HEK293 (cell line): ENCODE data around the gene LAMB1.
A peak's percentile ranks its signal among the peaks of the same experiment; 100 is the strongest.
"Not testable (repeated sequence)": the region's sequence is repeated elsewhere in the genome, so short reads cannot be mapped to it uniquely, and the experiment has no call there.

Experiments
- CTCF ChIA-PET: fragments of 350-600 bp; formaldehyde crosslinking; extraction: SDS; loops from one replicate; lab custom pipeline; 2021; ENCODE audit warnings: antibody characterized with exemption; lab: Yijun Ruan, JAX
- POLR2A ChIA-PET: fragments of 300-600 bp; formaldehyde crosslinking; extraction: SDS; loops from one replicate; lab custom pipeline; 2020; ENCODE audit warnings: antibody characterized with exemption, inconsistent platforms; lab: Yijun Ruan, JAX
- H3K27ac ChIP-seq: fragments of 200-500 bp; sonication (Bioruptor generic); 2 replicates; pipeline ENCODE4 v1.5.1; 2014; ENCODE audit warnings: low read depth, low read length, control low read depth, inconsistent platforms; ENCODE audit errors: extremely low read depth
- H3K36me3 ChIP-seq, 2 experiments: fragments of 200-500 bp in 1 of 2; sonication (Bioruptor generic) in 1 of 2; 1 replicate in 1 of 2; 2 replicates in 1 of 2; pipeline ENCODE4 v1.5.1; 2014 to 2017; ENCODE audit warnings: inconsistent platforms in 2 of 2, low read length in 2 of 2; ENCODE audit not compliant: control insufficient read depth in 2 of 2, insufficient read depth in 1 of 2
- H3K4me1 ChIP-seq: fragments of 200-500 bp; sonication (Bioruptor generic); 2 replicates; pipeline ENCODE4 v1.5.1; 2014; ENCODE audit warnings: mild to moderate bottlenecking, low read length, inconsistent platforms; ENCODE audit not compliant: control insufficient read depth, insufficient read depth
- H3K4me3 ChIP-seq: 2 replicates; pipeline ENCODE4 v1.5.1; 2011; ENCODE audit warnings: low read depth, mild to moderate bottlenecking, control low read depth, low read length, moderate library complexity
- H3K9me3 ChIP-seq: fragments of 200-500 bp; sonication (Bioruptor generic); 2 replicates; pipeline ENCODE4 v1.5.1; 2014; ENCODE audit warnings: low read depth, low read length, inconsistent platforms; ENCODE audit not compliant: control insufficient read depth, insufficient read depth
- KLF16 ChIP-seq: fragments of 450-650 bp; formaldehyde crosslinking; IDR thresholded peaks from 2 replicates; pipeline ENCODE4 v1.5.1; 2017; ENCODE audit warnings: missing biosample characterization, missing genetic modification characterization
- SP3 ChIP-seq: fragments of 450-650 bp; formaldehyde crosslinking; IDR thresholded peaks from 2 replicates; pipeline ENCODE4 v1.5.1; 2016; ENCODE audit warnings: missing biosample characterization, missing genetic modification characterization
- SP7 ChIP-seq: fragments of 450-650 bp; formaldehyde crosslinking; IDR thresholded peaks from 2 replicates; pipeline ENCODE4 v1.5.1; 2016; ENCODE audit warnings: missing biosample characterization, missing genetic modification characterization
- ZFHX2 ChIP-seq: fragments of 450-650 bp; formaldehyde crosslinking; conservative IDR thresholded peaks from 2 replicates; pipeline ENCODE4 v1.5.1; 2016; ENCODE audit warnings: missing biosample characterization, missing genetic modification characterization
- ZFP69B ChIP-seq: fragments of 450-650 bp; formaldehyde crosslinking; IDR thresholded peaks from 2 replicates; pipeline ENCODE4 v1.5.1; 2016; ENCODE audit warnings: missing biosample characterization, missing genetic modification characterization
- ZNF133 ChIP-seq: fragments of 450-650 bp; formaldehyde crosslinking; IDR thresholded peaks from 2 replicates; pipeline ENCODE4 v1.5.1; 2016; ENCODE audit warnings: missing biosample characterization, missing genetic modification characterization
- ZNF248 ChIP-seq: fragments of 450-650 bp; formaldehyde crosslinking; IDR thresholded peaks from 2 replicates; pipeline ENCODE4 v1.5.1; 2017; ENCODE audit warnings: missing biosample characterization, missing genetic modification characterization
- ZNF266 ChIP-seq: fragments of 450-650 bp; formaldehyde crosslinking; IDR thresholded peaks from 2 replicates; pipeline ENCODE4 v1.5.1; 2016; ENCODE audit warnings: missing biosample characterization, missing genetic modification characterization, low read depth
- ZNF324 ChIP-seq: fragments of 450-650 bp; formaldehyde crosslinking; IDR thresholded peaks from 2 replicates; pipeline ENCODE4 v1.5.1; 2016; ENCODE audit warnings: missing biosample characterization, missing genetic modification characterization
- ZNF37A ChIP-seq: fragments of 450-650 bp; IDR thresholded peaks from 2 replicates; pipeline ENCODE4 v1.5.1; 2018; ENCODE audit warnings: missing biosample characterization, missing genetic modification characterization
- ZNF394 ChIP-seq: fragments of 450-650 bp; formaldehyde crosslinking; IDR thresholded peaks from 2 replicates; pipeline ENCODE4 v1.5.1; 2016; ENCODE audit warnings: missing biosample characterization, missing genetic modification characterization, mild to moderate bottlenecking, moderate library complexity, borderline replicate concordance
- ZNF416 ChIP-seq: fragments of 450-650 bp; formaldehyde crosslinking; IDR thresholded peaks from 2 replicates; pipeline ENCODE4 v1.5.1; 2016; ENCODE audit warnings: missing biosample characterization, missing genetic modification characterization
- ZNF426 ChIP-seq: fragments of 450-650 bp; formaldehyde crosslinking; IDR thresholded peaks from 2 replicates; pipeline ENCODE4 v1.5.1; 2017; ENCODE audit warnings: missing biosample characterization, missing genetic modification characterization, mild to moderate bottlenecking, inconsistent platforms, moderate library complexity
- ZNF521 ChIP-seq: fragments of 450-650 bp; formaldehyde crosslinking; IDR thresholded peaks from 2 replicates; pipeline ENCODE4 v1.5.1; 2017; ENCODE audit warnings: missing biosample characterization, mild to moderate bottlenecking, missing genetic modification characterization
- ZNF555 ChIP-seq: fragments of 450-650 bp; formaldehyde crosslinking; conservative IDR thresholded peaks from 2 replicates; pipeline ENCODE4 v1.5.1; 2017; ENCODE audit warnings: missing biosample characterization, mild to moderate bottlenecking, missing genetic modification characterization, inconsistent platforms
- ZNF621 ChIP-seq: fragments of 450-650 bp; formaldehyde crosslinking; IDR thresholded peaks from 2 replicates; pipeline ENCODE4 v1.5.1; 2017; ENCODE audit warnings: missing biosample characterization, missing genetic modification characterization
- ZNF623 ChIP-seq: fragments of 450-650 bp; formaldehyde crosslinking; IDR thresholded peaks from 2 replicates; pipeline ENCODE4 v1.5.1; 2016; ENCODE audit warnings: missing biosample characterization, missing genetic modification characterization
- ZNF629 ChIP-seq: fragments of 450-650 bp; formaldehyde crosslinking; IDR thresholded peaks from 2 replicates; pipeline ENCODE4 v1.5.1; 2017; ENCODE audit warnings: missing biosample characterization, missing genetic modification characterization
- ZNF670 ChIP-seq: fragments of 450-650 bp; formaldehyde crosslinking; IDR thresholded peaks from 2 replicates; pipeline ENCODE4 v1.5.1; 2016; ENCODE audit warnings: missing biosample characterization, missing genetic modification characterization, low read depth
- TF ChIP-seq, protein P1 (sequence below): fragments of 450-650 bp; formaldehyde crosslinking; conservative IDR thresholded peaks from 2 replicates; pipeline ENCODE4 v1.5.1; 2016; ENCODE audit warnings: low read depth, missing biosample characterization, missing genetic modification characterization
- TF ChIP-seq, protein P2 (sequence below): fragments of 450-650 bp; IDR thresholded peaks from 2 replicates; pipeline ENCODE4 v1.5.1; 2018; ENCODE audit warnings: missing biosample characterization, mild to moderate bottlenecking, missing genetic modification characterization
- TF ChIP-seq, protein P3 (sequence below): fragments of 450-650 bp; formaldehyde crosslinking; IDR thresholded peaks from 2 replicates; pipeline ENCODE4 v1.5.1; 2017; ENCODE audit warnings: missing biosample characterization, missing genetic modification characterization
- TF ChIP-seq, protein P4 (sequence below): fragments of 450-650 bp; formaldehyde crosslinking; IDR thresholded peaks from 2 replicates; pipeline ENCODE4 v1.5.1; 2016; ENCODE audit warnings: missing biosample characterization, missing genetic modification characterization
- TF ChIP-seq, protein P5 (sequence below): fragments of 450-650 bp; formaldehyde crosslinking; IDR thresholded peaks from 2 replicates; pipeline ENCODE4 v1.5.1; 2016; ENCODE audit warnings: missing biosample characterization, missing genetic modification characterization

The LAMB1 gene

DNA sequence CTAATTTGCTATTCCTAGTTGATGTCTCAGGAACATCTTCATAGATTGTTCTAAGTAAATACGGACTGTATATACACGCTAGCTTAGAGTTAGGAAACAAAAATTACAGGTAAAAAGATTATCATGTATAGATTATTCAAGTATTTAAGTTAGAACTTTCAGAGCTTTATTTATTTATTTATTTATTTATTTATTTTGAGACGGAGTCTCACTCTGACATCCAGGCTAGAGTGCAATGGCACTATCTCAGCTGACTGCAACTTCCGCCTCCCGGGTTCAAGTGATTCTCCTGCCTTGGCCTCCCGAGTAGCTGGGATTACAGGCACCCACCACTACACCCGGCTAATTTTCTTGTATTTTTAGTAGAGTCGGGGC lies 110.6 kb downstream of the LAMB1 start:
- CTCF ChIA-PET, result interaction anchor here (0.8 kb wide), 1 partner anchor 18 kb away, joined by 3 read pairs; no protein-coding TSS in a partner anchor
- H3K9me3 ChIP-seq, H3K4me1 ChIP-seq, H3K4me3 ChIP-seq, POLR2A ChIA-PET, H3K27ac ChIP-seq: not testable (repeated sequence)
- peaks cover 0 to 41% of the 10 kb centered on the region in 2 experiments for H3K36me3 ChIP-seq
- TF ChIP-seq ZNF623, result peak; percentile 19; the same call in 1 of the 2 replicates
- TF ChIP-seq ZNF394, result peak; percentile 64; the same call in 1 of the 2 replicates
- 0 out of 2 replicates have a peak, but pooled peaks have one; percentile 18 for TF ChIP-seq ZNF555 (tag by site-specific recombination)
- TF ChIP-seq, protein P1, sequence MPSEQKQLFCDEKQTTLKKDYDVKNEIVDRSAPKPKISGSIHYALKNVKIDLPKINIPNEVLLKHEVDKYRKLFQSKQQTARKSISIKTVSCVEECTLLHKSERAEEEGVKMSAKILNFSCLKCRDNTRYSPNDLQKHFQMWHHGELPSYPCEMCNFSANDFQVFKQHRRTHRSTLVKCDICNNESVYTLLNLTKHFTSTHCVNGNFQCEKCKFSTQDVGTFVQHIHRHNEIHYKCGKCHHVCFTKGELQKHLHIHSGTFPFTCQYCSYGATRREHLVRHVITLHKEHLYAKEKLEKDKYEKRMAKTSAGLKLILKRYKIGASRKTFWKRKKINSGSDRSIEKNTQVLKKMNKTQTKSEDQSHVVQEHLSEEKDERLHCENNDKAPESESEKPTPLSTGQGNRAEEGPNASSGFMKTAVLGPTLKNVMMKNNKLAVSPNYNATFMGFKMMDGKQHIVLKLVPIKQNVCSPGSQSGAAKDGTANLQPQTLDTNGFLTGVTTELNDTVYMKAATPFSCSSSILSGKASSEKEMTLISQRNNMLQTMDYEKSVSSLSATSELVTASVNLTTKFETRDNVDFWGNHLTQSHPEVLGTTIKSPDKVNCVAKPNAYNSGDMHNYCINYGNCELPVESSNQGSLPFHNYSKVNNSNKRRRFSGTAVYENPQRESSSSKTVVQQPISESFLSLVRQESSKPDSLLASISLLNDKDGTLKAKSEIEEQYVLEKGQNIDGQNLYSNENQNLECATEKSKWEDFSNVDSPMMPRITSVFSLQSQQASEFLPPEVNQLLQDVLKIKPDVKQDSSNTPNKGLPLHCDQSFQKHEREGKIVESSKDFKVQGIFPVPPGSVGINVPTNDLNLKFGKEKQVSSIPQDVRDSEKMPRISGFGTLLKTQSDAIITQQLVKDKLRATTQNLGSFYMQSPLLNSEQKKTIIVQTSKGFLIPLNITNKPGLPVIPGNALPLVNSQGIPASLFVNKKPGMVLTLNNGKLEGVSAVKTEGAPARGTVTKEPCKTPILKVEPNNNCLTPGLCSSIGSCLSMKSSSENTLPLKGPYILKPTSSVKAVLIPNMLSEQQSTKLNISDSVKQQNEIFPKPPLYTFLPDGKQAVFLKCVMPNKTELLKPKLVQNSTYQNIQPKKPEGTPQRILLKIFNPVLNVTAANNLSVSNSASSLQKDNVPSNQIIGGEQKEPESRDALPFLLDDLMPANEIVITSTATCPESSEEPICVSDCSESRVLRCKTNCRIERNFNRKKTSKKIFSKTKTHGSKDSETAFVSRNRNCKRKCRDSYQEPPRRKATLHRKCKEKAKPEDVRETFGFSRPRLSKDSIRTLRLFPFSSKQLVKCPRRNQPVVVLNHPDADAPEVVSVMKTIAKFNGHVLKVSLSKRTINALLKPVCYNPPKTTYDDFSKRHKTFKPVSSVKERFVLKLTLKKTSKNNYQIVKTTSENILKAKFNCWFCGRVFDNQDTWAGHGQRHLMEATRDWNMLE (tag by site-specific recombination), result peak; percentile 52; the same call in 1 of the 2 replicates
- 0 out of 2 replicates have a peak, but pooled peaks have one; percentile 0 for TF ChIP-seq ZNF629 (tag by site-specific recombination)
- TF ChIP-seq ZNF266 (tag by site-specific recombination), result 0 out of 2 replicates have a peak, but pooled peaks have one; percentile 23
- peak; percentile 43 for TF ChIP-seq ZNF426 (tag by site-specific recombination)

DNA sequence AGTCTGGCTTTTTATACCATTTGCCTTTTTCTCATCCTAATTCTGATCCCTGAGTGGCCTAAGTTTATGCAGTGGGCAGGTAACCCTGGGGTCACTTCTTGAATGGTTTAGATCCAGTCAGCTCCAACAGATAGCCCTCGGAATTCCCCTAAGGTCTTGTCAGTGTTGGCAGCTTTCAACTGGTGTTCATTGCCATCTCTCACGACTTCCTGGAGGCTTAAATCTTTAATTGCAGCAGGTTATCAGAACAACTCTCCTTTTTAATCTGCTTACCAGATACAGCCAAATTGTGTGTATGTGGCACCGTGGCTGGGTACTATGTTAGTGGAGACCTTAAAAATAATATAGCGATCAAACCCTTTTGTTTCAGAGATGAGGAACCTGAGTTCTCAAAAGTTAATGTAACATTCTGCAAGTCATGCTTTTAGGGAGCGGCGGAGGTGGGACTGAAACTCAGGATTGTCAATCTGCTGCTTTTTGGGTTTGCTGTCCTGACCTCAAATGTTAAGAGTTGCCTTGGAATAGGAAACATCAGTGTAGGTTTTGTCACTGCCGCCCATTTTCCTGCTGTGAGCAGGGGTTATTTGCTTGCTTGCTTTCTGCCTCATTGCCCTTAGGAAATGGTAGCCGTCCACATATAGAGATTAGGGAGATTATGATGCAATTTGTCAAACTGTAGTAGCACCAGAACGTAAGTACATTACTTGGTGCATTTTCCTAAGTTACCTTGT lies 111.2 kb downstream of the LAMB1 start:
- Histone ChIP-seq H3K27ac (peak overlapping the region; percentile 77), H3K4me3 (peak overlapping the region; percentile 69), H3K9me3 (no peaks in the 10 kb centered on the region), H3K4me1 (peaks cover 2% of the 10 kb centered on the region; the same call in 1 of the 2 replicates), H3K36me3 (peaks cover 0 to 37% of the 10 kb centered on the region in 2 experiments)
- CTCF ChIA-PET, result interaction anchor here (0.7 to 3.5 kb wide), 4 partner anchors 12 to 254 kb away, joined by 3 to 28 read pairs (median 4); no protein-coding TSS in a partner anchor
- POLR2A ChIA-PET, result interaction anchor here (0.6 kb wide), 1 partner anchor 141 kb away, joined by 3 read pairs; no protein-coding TSS in a partner anchor
- TF ChIP-seq ZNF324 (tag by site-specific recombination), result no peak
- TF ChIP-seq, protein P2, sequence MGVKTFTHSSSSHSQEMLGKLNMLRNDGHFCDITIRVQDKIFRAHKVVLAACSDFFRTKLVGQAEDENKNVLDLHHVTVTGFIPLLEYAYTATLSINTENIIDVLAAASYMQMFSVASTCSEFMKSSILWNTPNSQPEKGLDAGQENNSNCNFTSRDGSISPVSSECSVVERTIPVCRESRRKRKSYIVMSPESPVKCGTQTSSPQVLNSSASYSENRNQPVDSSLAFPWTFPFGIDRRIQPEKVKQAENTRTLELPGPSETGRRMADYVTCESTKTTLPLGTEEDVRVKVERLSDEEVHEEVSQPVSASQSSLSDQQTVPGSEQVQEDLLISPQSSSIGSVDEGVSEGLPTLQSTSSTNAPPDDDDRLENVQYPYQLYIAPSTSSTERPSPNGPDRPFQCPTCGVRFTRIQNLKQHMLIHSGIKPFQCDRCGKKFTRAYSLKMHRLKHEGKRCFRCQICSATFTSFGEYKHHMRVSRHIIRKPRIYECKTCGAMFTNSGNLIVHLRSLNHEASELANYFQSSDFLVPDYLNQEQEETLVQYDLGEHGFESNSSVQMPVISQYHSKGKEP, result no peak
- no peak for TF ChIP-seq ZNF37A (tag by site-specific recombination)
- TF ChIP-seq, protein P3, sequence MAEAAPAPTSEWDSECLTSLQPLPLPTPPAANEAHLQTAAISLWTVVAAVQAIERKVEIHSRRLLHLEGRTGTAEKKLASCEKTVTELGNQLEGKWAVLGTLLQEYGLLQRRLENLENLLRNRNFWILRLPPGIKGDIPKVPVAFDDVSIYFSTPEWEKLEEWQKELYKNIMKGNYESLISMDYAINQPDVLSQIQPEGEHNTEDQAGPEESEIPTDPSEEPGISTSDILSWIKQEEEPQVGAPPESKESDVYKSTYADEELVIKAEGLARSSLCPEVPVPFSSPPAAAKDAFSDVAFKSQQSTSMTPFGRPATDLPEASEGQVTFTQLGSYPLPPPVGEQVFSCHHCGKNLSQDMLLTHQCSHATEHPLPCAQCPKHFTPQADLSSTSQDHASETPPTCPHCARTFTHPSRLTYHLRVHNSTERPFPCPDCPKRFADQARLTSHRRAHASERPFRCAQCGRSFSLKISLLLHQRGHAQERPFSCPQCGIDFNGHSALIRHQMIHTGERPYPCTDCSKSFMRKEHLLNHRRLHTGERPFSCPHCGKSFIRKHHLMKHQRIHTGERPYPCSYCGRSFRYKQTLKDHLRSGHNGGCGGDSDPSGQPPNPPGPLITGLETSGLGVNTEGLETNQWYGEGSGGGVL, result no peak
- no peak for TF ChIP-seq ZNF670
- TF ChIP-seq KLF16 (tag by site-specific recombination), result no peak
- no peak for TF ChIP-seq ZNF133 (tag by site-specific recombination)
- no peak for TF ChIP-seq ZFP69B (tag by site-specific recombination)
- no peak for TF ChIP-seq SP3 (tag by site-specific recombination)
- no peak for TF ChIP-seq ZNF521
- TF ChIP-seq ZNF629 (tag by site-specific recombination), result peak; percentile 21; the same call in 1 of the 2 replicates
- no peak for TF ChIP-seq ZNF416 (tag by site-specific recombination)
- no peak for TF ChIP-seq ZFHX2 (tag by site-specific recombination)
- no peak for TF ChIP-seq ZNF248 (tag by site-specific recombination)
- TF ChIP-seq ZNF621 (tag by site-specific recombination), result no peak
- TF ChIP-seq, protein P4, sequence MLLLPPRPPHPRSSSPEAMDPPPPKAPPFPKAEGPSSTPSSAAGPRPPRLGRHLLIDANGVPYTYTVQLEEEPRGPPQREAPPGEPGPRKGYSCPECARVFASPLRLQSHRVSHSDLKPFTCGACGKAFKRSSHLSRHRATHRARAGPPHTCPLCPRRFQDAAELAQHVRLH (tag by site-specific recombination), result no peak
- TF ChIP-seq, protein P5, sequence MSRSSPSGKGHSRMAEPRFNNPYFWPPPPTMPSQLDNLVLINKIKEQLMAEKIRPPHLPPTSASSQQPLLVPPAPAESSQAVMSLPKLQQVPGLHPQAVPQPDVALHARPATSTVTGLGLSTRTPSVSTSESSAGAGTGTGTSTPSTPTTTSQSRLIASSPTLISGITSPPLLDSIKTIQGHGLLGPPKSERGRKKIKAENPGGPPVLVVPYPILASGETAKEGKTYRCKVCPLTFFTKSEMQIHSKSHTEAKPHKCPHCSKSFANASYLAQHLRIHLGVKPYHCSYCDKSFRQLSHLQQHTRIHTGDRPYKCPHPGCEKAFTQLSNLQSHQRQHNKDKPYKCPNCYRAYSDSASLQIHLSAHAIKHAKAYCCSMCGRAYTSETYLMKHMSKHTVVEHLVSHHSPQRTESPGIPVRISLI, result no peak
- peak; percentile 45; the same call in 1 of the 2 replicates for TF ChIP-seq SP7 (tag by site-specific recombination)
